GM23338 (cell line): ENCODE results near the gene CUX1. TPM values are rescaled to one million over a fixed set of nuclear protein-coding genes. Genes with fewer than 3 reads are reported as not detected.

Experiments used
- ATAC-seq: fragments of 200-7000 bp; cut with Tn5 transposase; 3 replicates; pipeline ENCODE4 v1.9.1; 2020
- DNase-seq: peaks from one replicate; pipeline ENCODE4 v3.0.0-alpha.2; 2015; ENCODE audit warnings: low spot score
- H2AFZ ChIP-seq: fragments of 200-600 bp; sonication (generic); 2 replicates; pipeline ENCODE4 v1.8.0; 2016; ENCODE audit warnings: antibody characterized with exemption, mild to moderate bottlenecking, moderate library complexity
- H3F3A ChIP-seq: fragments of 200-600 bp; sonication (generic); replicated peaks from 2 replicates; pipeline ENCODE4 v1.8.0; 2017; ENCODE audit warnings: antibody characterized with exemption, mixed run types, low read depth
- H3K27ac ChIP-seq: fragments of 200-600 bp; sonication (generic); 2 replicates; pipeline ENCODE4 v1.6.1; 2016; ENCODE audit warnings: low read depth
- H3K27me3 ChIP-seq: fragments of 200-600 bp; sonication (generic); 2 replicates; pipeline ENCODE4 v1.8.0; 2016; ENCODE audit warnings: mild to moderate bottlenecking, mixed run types, moderate library complexity; ENCODE audit not compliant: insufficient read depth
- H3K36me3 ChIP-seq: fragments of 200-600 bp; sonication (generic); 2 replicates; pipeline ENCODE4 v1.8.0; 2016; ENCODE audit warnings: mild to moderate bottlenecking; ENCODE audit not compliant: insufficient read depth
- H3K4me1 ChIP-seq: fragments of 200-600 bp; sonication (generic); 2 replicates; pipeline ENCODE4 v1.8.0; 2016; ENCODE audit warnings: mild to moderate bottlenecking, moderate library complexity; ENCODE audit not compliant: insufficient read depth
- H3K4me2 ChIP-seq: fragments of 200-600 bp; sonication (generic); 2 replicates; pipeline ENCODE4 v1.7.1; 2017; ENCODE audit warnings: mixed run types
- H3K4me3 ChIP-seq: fragments of 200-600 bp; sonication (generic); 2 replicates; pipeline ENCODE4 v1.6.1; 2016; ENCODE audit warnings: mixed run types
- H3K79me2 ChIP-seq: fragments of 200-600 bp; sonication (generic); replicated peaks from 2 replicates; pipeline ENCODE4 v1.8.0; 2017; ENCODE audit warnings: mild to moderate bottlenecking; ENCODE audit not compliant: insufficient read depth
- H3K9me2 ChIP-seq: fragments of 200-600 bp; sonication (generic); 2 replicates; pipeline ENCODE4 v1.8.0; 2017; ENCODE audit not compliant: insufficient read depth
- H4K20me1 ChIP-seq: fragments of 200-600 bp; sonication (generic); replicated peaks from 2 replicates; pipeline ENCODE4 v1.8.0; 2017; ENCODE audit warnings: mild to moderate bottlenecking; ENCODE audit not compliant: insufficient read depth
- H3K27ac Mint-ChIP-seq: 2 replicates; pipeline ENCODE4 v1.8.0; 2020; ENCODE audit warnings: inconsistent platforms, mild to moderate bottlenecking, moderate library complexity, mixed read lengths
- H3K27me3 Mint-ChIP-seq: 3 replicates; pipeline ENCODE4 v1.8.0; 2022; ENCODE audit warnings: low read depth, mild to moderate bottlenecking, moderate library complexity, mixed read lengths, inconsistent platforms; ENCODE audit not compliant: insufficient read depth, poor library complexity
- H3K36me3 Mint-ChIP-seq: 3 replicates; pipeline ENCODE4 v1.8.0; 2021; ENCODE audit warnings: low read depth, mild to moderate bottlenecking, inconsistent platforms, moderate library complexity, mixed read lengths
- H3K4me1 Mint-ChIP-seq: 3 replicates; pipeline ENCODE4 v1.8.0; 2020; ENCODE audit warnings: mild to moderate bottlenecking, inconsistent platforms, mixed read lengths
- H3K4me3 Mint-ChIP-seq: 3 replicates; pipeline ENCODE4 v1.8.0; 2021; ENCODE audit warnings: moderate library complexity, mild to moderate bottlenecking, inconsistent platforms, mixed read lengths
- H3K9me3 Mint-ChIP-seq: 3 replicates; pipeline ENCODE4 v1.8.0; 2020; ENCODE audit warnings: moderate library complexity, mild to moderate bottlenecking, inconsistent platforms, mixed read lengths
- CREB1 ChIP-seq: fragments of 250-450 bp; sonication (Bioruptor Pico); IDR thresholded peaks from 2 replicates; pipeline ENCODE4 v1.5.0; 2020; ENCODE audit warnings: low read depth, mild to moderate bottlenecking, moderate library complexity
- EZH2phosphoT487 ChIP-seq: fragments of 200-600 bp; sonication (generic); IDR thresholded peaks from one replicate; pipeline ENCODE4 v1.8.1; 2018; ENCODE audit warnings: antibody characterized with exemption; ENCODE audit not compliant: unreplicated experiment
- JUNB ChIP-seq: IDR thresholded peaks from one replicate; pipeline ENCODE4 v1.6.1; 2016; ENCODE audit warnings: antibody characterized with exemption; ENCODE audit not compliant: unreplicated experiment
- NANOG ChIP-seq: IDR thresholded peaks from 2 replicates; pipeline ENCODE4 v1.6.1; 2016; ENCODE audit warnings: antibody characterized with exemption, borderline replicate concordance
- STAT1 ChIP-seq: IDR thresholded peaks from one replicate; pipeline ENCODE4 v1.6.1; 2016; ENCODE audit warnings: antibody characterized with exemption; ENCODE audit not compliant: unreplicated experiment
- ZNF114 ChIP-seq: fragments of 250-450 bp; sonication (Bioruptor Pico); IDR thresholded peaks from 2 replicates; pipeline ENCODE4 v1.5.0; 2020; ENCODE audit warnings: mild to moderate bottlenecking, moderate library complexity
- ZNF331 ChIP-seq: fragments of 250-450 bp; sonication (Bioruptor Pico); IDR thresholded peaks from 2 replicates; pipeline ENCODE4 v1.5.0; 2020; ENCODE audit warnings: low read depth, mild to moderate bottlenecking, moderate library complexity
- polyA plus RNA-seq: library from polyadenylated mRNA; unstranded; fragments of >200 nt; fragmentation: Nextera tagmentation; extraction: Ambion mirVana; gene quantifications from 2 replicates; pipeline ENCODE4 v1.2.1, GENCODE V29; 2016
- total RNA-seq: library from RNA; depleted of rRNA; stranded (reverse); fragments of >200 nt; shearing (Covaris generic); gene quantifications from 2 replicates; pipeline ENCODE4 v1.2.3, GENCODE V29; 2014
- TF ChIP-seq, protein P1 (sequence below), 2 experiments: fragments of 200-600 bp in 1 of 2; sonication (generic) in 1 of 2; conservative IDR thresholded peaks; 2 replicates each; pipeline versions ENCODE4 v1.5.1 to v1.6.1; 2016 to 2017; ENCODE audit warnings: antibody characterized with exemption in 2 of 2, low read depth in 2 of 2, mild to moderate bottlenecking in 2 of 2, moderate library complexity in 1 of 2
- TF ChIP-seq, protein P2 (sequence below): IDR thresholded peaks from 2 replicates; pipeline ENCODE4 v1.6.1; 2016; ENCODE audit warnings: antibody characterized with exemption
- TF ChIP-seq, protein P3 (sequence below): fragments of 250-450 bp; sonication (Bioruptor Pico); IDR thresholded peaks from 2 replicates; pipeline ENCODE4 v1.5.0; 2020; ENCODE audit warnings: mild to moderate bottlenecking, moderate library complexity

Gene CUX1
- total and polyA plus RNA-seq, 2 experiments from 2014 or later: 49.9 to 64.0 TPM

DNA sequence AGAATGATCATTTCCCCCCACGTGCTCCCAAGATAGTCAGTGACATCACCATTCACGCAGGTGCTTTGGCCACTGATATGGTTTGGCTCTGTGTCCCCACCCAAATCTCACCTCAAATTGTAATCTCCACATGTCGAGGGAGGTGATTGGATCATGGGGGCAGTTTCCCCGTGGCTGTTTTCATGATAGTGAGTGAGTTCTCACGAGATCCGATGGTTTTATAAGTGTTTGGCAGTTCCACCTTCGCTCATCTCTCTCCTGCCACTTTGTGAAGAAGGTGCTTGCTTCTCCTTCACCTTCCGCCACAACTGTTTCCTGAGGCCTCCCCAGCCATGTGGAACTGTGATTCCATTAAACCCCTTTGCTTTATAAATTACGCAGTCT lies 263.8 kb downstream of the CUX1 start (continued):
- TF ChIP-seq, protein P1, sequence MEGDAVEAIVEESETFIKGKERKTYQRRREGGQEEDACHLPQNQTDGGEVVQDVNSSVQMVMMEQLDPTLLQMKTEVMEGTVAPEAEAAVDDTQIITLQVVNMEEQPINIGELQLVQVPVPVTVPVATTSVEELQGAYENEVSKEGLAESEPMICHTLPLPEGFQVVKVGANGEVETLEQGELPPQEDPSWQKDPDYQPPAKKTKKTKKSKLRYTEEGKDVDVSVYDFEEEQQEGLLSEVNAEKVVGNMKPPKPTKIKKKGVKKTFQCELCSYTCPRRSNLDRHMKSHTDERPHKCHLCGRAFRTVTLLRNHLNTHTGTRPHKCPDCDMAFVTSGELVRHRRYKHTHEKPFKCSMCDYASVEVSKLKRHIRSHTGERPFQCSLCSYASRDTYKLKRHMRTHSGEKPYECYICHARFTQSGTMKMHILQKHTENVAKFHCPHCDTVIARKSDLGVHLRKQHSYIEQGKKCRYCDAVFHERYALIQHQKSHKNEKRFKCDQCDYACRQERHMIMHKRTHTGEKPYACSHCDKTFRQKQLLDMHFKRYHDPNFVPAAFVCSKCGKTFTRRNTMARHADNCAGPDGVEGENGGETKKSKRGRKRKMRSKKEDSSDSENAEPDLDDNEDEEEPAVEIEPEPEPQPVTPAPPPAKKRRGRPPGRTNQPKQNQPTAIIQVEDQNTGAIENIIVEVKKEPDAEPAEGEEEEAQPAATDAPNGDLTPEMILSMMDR (conservative IDR thresholded peaks at IDR 0.05; ENCODE audit: low read depth in 2 of 2): no peak
- TF ChIP-seq JUNB (no peak), ZNF114 (CRISPR knock-in tag) (no peak), EZH2phosphoT487 (no peak)

DNA sequence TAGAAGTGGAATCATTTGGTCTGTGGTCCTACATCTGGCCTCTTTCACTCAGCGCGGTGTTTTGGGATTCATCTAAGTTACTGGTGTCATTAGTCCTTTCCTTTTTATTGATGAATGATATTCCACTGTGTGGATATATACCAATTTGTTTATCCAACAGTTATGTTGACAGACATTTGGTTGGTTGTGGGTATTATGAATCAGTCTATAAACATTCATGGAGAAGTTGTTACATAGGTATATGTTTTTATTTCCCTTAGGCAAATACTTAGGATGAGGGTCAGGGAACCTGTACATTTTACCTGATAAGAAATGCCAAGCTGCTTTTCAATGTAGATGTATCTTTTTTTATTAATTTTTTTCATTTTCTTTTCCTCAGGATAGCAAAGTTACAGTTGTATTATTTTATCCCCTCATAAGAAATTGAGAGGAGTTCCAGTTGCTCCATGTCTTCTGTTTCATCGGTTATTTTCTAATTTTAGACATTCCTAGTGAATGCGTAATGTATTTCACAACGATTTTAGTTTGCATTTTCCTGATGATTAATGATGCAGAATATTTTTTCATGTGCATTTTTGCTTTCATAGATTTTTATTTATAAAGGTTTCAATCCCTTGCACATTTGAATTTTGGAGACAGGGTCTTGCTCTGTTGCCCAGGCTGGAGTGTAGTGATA lies 265.4 kb downstream of the CUX1 start:
- H3K36me3 Mint-ChIP-seq: peaks cover 54% of the 10 kb centered on the region
- Histone ChIP-seq H3K4me3 (no peak overlapping the region), H3K4me1 (peaks cover 11% of the 10 kb centered on the region; the same call in 1 of the 2 replicates), H3K79me2 (peaks cover 26% of the 10 kb centered on the region; the same call in 1 of the 2 replicates), H4K20me1 (peaks cover 5% of the 10 kb centered on the region; the same call in 1 of the 2 replicates), H3K9me2 (no peaks in the 10 kb centered on the region), H3K36me3 (peaks cover 7% of the 10 kb centered on the region; the same call in 1 of the 2 replicates), H2AFZ (no peak overlapping the region), H3F3A (no peaks in the 10 kb centered on the region), H3K27me3 (no peaks in the 10 kb centered on the region), H3K27ac (no peak overlapping the region), H3K4me2 (no peak overlapping the region)
- DNase-seq (no peak), ATAC-seq (no peak)
- no peak overlapping the region for H3K4me3 Mint-ChIP-seq
- peaks cover 13% of the 10 kb centered on the region for H3K27me3 Mint-ChIP-seq
- no peak overlapping the region for H3K27ac Mint-ChIP-seq
- H3K9me3 Mint-ChIP-seq: peaks cover 15% of the 10 kb centered on the region
- H3K4me1 Mint-ChIP-seq: peaks cover 29% of the 10 kb centered on the region
- TF ChIP-seq, protein P2, sequence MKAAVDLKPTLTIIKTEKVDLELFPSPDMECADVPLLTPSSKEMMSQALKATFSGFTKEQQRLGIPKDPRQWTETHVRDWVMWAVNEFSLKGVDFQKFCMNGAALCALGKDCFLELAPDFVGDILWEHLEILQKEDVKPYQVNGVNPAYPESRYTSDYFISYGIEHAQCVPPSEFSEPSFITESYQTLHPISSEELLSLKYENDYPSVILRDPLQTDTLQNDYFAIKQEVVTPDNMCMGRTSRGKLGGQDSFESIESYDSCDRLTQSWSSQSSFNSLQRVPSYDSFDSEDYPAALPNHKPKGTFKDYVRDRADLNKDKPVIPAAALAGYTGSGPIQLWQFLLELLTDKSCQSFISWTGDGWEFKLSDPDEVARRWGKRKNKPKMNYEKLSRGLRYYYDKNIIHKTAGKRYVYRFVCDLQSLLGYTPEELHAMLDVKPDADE: no peak
- TF ChIP-seq, protein P1 (conservative IDR thresholded peaks at IDR 0.05; ENCODE audit: low read depth in 2 of 2): no peak
- TF ChIP-seq ZNF331 (CRISPR knock-in tag): no peak
- no peak for TF ChIP-seq NANOG
- TF ChIP-seq JUNB: no peak
- no peak for TF ChIP-seq STAT1
- no peak for TF ChIP-seq CREB1
- TF ChIP-seq, protein P3, sequence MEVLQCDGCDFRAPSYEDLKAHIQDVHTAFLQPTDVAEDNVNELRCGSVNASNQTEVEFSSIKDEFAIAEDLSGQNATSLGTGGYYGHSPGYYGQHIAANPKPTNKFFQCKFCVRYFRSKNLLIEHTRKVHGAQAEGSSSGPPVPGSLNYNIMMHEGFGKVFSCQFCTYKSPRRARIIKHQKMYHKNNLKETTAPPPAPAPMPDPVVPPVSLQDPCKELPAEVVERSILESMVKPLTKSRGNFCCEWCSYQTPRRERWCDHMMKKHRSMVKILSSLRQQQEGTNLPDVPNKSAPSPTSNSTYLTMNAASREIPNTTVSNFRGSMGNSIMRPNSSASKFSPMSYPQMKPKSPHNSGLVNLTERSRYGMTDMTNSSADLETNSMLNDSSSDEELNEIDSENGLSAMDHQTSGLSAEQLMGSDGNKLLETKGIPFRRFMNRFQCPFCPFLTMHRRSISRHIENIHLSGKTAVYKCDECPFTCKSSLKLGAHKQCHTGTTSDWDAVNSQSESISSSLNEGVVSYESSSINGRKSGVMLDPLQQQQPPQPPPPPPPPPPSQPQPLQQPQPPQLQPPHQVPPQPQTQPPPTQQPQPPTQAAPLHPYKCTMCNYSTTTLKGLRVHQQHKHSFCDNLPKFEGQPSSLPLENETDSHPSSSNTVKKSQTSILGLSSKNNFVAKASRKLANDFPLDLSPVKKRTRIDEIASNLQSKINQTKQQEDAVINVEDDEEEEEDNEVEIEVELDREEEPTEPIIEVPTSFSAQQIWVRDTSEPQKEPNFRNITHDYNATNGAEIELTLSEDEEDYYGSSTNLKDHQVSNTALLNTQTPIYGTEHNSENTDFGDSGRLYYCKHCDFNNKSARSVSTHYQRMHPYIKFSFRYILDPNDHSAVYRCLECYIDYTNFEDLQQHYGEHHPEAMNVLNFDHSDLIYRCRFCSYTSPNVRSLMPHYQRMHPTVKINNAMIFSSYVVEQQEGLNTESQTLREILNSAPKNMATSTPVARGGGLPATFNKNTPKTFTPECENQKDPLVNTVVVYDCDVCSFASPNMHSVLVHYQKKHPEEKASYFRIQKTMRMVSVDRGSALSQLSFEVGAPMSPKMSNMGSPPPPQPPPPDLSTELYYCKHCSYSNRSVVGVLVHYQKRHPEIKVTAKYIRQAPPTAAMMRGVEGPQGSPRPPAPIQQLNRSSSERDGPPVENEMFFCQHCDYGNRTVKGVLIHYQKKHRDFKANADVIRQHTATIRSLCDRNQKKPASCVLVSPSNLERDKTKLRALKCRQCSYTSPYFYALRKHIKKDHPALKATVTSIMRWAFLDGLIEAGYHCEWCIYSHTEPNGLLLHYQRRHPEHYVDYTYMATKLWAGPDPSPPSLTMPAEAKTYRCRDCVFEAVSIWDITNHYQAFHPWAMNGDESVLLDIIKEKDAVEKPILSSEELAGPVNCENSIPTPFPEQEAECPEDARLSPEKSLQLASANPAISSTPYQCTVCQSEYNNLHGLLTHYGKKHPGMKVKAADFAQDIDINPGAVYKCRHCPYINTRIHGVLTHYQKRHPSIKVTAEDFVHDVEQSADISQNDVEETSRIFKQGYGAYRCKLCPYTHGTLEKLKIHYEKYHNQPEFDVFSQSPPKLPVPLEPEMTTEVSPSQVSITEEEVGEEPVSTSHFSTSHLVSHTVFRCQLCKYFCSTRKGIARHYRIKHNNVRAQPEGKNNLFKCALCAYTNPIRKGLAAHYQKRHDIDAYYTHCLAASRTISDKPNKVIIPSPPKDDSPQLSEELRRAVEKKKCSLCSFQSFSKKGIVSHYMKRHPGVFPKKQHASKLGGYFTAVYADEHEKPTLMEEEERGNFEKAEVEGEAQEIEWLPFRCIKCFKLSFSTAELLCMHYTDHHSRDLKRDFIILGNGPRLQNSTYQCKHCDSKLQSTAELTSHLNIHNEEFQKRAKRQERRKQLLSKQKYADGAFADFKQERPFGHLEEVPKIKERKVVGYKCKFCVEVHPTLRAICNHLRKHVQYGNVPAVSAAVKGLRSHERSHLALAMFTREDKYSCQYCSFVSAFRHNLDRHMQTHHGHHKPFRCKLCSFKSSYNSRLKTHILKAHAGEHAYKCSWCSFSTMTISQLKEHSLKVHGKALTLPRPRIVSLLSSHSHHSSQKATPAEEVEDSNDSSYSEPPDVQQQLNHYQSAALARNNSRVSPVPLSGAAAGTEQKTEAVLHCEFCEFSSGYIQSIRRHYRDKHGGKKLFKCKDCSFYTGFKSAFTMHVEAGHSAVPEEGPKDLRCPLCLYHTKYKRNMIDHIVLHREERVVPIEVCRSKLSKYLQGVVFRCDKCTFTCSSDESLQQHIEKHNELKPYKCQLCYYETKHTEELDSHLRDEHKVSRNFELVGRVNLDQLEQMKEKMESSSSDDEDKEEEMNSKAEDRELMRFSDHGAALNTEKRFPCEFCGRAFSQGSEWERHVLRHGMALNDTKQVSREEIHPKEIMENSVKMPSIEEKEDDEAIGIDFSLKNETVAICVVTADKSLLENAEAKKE (CRISPR knock-in tag): no peak
